Choroid plexus epithelial cell (primary cell): ENCODE results near the gene FOXO6.

Source experiments
- DNase-seq: peaks from one replicate; pipeline ENCODE4 v3.0.0-alpha.2; 2010; ENCODE audit warnings: low read depth
- H3K4me3 ChIP-seq: 2 replicates; pipeline ENCODE4 v1.5.1; 2011; ENCODE audit warnings: low read depth, mild to moderate bottlenecking, control low read depth, low read length, moderate library complexity
- TF ChIP-seq, protein P1 (sequence below): conservative IDR thresholded peaks from 2 replicates; pipeline ENCODE4 v1.5.1; 2011; ENCODE audit warnings: low read depth, mild to moderate bottlenecking, control low read depth, inconsistent platforms, low read length, moderate library complexity

The FOXO6 gene

DNA sequence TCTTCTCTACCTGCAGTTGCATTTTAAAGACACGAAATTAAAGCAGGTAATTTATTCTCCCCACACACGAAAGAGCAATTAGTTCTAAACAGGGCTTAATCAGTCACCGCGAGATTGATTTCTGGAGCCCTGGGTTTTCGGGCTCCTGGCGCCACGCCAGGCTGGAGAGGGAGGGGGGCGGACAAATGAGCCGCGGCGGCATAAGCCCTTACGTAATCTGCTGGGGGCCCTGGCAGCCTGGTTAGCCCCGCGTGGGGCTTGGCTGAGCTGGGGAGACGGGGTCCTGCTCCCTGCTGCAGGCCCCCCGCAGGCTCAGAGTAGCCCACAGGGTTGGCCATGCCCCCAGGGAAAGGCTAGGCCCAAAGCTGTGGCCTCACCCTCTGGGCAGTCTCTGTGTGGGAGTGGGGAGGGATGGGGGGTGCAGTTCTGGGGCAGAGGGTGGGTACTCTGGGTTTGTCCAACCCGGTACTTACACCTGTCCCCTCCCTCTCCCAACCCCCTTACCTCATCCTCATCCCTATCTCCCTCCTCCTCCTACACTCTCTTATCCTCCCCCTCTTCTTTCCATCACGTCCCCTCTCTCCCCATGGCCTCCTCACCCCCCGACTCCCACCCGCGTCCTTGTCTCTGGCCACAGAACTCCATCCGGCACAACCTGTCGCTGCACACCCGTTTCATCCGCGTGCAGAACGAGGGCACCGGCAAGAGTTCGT, 19.9 kb downstream of the FOXO6 start:
- no peak overlapping the region for H3K4me3 ChIP-seq
- TF ChIP-seq, protein P1, sequence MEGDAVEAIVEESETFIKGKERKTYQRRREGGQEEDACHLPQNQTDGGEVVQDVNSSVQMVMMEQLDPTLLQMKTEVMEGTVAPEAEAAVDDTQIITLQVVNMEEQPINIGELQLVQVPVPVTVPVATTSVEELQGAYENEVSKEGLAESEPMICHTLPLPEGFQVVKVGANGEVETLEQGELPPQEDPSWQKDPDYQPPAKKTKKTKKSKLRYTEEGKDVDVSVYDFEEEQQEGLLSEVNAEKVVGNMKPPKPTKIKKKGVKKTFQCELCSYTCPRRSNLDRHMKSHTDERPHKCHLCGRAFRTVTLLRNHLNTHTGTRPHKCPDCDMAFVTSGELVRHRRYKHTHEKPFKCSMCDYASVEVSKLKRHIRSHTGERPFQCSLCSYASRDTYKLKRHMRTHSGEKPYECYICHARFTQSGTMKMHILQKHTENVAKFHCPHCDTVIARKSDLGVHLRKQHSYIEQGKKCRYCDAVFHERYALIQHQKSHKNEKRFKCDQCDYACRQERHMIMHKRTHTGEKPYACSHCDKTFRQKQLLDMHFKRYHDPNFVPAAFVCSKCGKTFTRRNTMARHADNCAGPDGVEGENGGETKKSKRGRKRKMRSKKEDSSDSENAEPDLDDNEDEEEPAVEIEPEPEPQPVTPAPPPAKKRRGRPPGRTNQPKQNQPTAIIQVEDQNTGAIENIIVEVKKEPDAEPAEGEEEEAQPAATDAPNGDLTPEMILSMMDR = no peak
- no peak for DNase-seq

DNA sequence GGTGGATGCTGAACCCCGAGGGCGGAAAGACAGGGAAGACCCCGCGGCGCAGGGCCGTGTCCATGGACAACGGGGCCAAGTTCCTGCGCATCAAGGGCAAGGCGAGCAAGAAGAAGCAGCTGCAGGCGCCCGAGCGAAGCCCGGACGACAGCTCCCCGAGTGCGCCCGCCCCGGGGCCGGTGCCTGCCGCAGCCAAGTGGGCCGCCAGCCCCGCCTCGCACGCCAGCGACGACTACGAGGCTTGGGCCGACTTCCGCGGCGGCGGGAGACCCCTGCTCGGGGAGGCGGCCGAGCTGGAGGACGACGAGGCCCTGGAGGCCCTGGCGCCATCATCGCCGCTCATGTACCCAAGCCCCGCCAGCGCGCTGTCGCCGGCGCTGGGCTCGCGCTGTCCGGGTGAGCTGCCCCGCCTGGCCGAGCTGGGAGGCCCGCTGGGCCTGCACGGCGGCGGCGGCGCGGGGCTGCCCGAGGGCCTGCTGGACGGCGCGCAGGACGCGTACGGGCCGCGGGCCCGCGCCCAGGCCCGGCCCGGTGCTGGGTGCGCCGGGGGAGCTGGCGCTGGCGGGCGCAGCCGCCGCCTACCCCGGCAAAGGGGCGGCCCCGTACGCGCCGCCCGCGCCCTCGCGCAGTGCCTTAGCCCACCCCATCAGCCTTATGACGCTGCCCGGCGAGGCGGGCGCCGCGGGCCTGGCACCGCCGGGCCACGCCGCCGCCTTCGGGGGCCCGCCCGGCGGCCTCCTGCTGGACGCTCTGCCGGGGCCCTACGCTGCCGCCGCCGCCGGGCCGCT, 20.7 kb downstream of the FOXO6 start:
- no peak for DNase-seq
- peak overlapping the region; percentile 43 for H3K4me3 ChIP-seq
- TF ChIP-seq, protein P1 = no peak

DNA sequence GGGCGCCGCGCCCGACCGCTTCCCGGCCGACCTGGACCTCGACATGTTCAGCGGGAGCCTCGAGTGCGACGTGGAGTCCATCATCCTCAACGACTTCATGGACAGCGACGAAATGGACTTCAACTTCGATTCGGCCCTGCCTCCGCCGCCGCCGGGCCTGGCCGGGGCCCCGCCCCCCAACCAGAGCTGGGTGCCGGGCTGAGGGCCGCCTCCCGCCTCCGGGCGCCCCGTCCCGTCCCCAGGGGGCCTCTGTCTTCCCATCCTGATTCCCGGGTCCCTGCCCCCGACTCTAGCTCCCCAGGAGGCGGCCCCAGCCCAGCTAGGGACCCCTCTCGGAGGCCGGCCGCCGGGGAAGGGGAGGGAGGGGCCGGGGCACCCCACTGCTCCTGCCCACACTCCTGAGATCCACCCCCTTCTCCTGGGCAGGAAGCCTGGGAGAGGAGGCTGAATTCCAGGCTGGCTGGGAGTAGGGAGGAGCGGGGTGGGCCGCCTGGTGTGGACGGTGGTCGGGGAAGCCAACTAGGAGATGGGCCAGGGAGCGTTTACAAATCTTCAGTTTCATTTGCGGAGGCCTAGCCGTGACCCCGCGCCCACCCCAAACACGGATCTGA, 21.4 kb downstream of the FOXO6 start:
- H3K4me3 ChIP-seq = peak overlapping the region; percentile 34
- TF ChIP-seq, protein P1 = no peak
- no peak for DNase-seq

DNA sequence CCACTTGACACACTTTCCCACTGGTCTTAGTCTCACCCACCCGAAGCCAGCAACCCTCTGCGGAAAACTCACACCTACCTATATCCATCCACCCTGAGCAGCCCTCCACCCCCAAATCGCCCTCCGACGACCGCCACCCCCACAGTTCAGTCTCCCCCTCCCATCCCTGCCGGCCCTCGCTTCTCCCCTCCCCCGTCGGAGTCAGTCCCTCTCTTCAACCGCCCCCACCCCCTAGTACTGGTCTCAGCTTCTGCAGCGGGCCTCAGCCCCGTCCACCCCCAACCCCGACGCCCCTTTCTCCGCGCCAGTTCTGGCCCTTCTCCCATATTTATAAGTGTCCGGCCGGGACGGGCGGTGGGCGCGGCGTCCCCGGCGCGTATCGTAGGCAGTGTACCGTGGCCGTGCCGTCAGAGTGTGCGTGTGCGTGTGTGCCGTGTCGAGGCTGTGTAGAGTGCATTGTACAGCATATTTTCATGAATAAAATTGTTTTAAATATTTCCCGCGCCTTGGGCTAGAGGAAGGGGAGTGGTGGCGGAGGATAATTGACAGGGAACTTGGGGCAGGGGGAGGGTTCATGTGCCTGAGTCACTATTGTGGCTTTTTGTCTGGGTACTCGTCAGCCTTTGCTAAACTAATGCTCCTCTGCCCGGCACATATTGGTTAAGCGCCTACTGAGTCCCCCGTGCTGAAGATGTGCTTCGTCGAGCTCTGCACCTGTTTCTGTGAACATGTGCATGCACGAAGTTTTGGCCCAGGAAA, 22.0 kb downstream of the FOXO6 start:
- TF ChIP-seq, protein P1 = no peak
- H3K4me3 ChIP-seq = no peak overlapping the region
- DNase-seq = peak; percentile 35

DNA sequence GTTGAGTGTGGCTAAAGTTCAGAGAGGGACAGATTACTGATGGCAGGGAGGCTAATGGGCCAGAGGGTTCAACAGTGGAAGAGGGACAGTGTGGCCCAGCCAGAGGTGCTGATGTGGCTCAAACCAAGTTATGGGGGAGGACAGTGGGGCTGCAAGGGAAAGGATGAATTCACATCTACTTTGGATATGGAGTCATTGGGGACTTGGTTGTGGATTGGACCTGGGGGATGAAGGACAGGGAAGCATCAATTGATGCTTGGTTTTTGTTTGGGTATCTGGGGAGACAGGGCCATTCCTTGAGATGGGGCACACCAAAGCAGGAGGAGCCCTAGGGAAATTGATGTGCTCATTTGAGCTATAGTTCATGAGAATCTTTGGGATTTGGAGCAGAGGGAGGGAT, 23.3 kb downstream of the FOXO6 start:
- DNase-seq = no peak
- TF ChIP-seq, protein P1 = no peak
- H3K4me3 ChIP-seq = no peak overlapping the region

DNA sequence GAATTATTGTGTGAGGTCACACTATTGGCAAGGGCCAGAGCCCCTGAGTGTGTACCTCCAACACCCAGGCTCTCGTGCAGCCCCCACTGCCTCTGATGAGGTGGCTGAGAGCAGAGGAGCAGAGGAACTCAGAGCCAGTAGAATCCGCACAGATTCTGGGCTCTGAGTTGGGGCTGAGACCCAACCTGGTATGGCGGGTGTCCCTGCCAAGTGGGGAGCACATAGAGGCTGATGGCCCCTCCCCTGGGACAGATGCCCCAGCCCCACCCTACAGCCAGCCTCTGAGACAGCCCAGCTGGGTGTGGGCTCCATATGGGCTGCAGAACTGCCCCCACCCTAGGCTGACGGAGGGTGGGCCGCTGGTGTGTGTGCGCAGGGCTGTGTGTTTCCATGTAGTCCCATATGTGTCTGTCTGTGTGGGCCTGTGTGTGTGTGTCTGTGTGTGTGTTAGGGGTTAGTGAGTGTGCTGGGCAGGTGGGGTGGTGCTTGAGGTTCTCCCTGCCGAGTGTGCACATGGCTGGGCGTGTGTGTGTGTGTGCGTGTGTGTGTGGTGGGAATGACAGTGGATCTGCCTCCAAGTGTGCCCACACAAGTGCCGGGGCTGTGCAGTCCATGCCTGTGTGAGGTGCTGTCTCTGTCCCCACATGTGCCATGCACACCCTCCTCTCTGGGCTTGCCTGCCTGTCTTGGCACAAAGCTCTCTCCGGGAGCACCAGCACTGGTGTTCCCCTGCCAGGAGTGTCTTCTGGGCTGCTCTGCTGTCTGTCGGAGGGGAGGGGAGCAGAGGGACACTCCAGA, 24.4 kb downstream of the FOXO6 start:
- TF ChIP-seq, protein P1 = no peak
- DNase-seq = no peak
- no peak overlapping the region for H3K4me3 ChIP-seq
